SH-SY5Y (cell line): ENCODE data around the gene CCNA2.

Source experiments
- GATA2 ChIP-seq: IDR thresholded peaks from 2 replicates; pipeline ENCODE4 v1.6.1; 2011; ENCODE audit warnings: mild to moderate bottlenecking, low read depth, low read length
- GATA3 ChIP-seq: IDR thresholded peaks from 2 replicates; pipeline ENCODE4 v1.6.1; 2011; ENCODE audit warnings: low read depth, mild to moderate bottlenecking, low read length, moderate library complexity

DNA sequence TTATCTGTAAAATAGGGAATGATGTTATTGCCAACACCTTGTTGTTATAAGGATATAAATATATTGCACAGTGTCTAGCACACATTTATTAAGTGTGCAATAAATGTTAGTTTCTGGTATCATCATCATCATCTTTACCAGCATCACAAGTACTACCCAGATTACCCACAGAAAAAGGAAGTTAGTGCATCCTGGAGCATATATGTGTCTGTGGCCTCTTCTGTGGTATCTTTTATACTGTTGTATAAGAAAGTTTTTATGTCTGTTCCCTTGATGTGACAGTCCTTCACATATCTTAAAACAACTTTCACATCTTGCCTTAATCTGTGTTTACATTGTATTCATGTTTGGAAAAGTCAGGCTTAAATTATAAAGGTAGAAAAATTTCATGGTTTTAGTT is 12.6 kb downstream of the CCNA2 start:
- TF ChIP-seq GATA3 (no peak), GATA2 (no peak)
